ENCODE measurements around the gene DLGAP4. TPM values are rescaled to one million over a fixed set of nuclear protein-coding genes. Genes with fewer than 3 reads are reported as not detected.

Gene DLGAP4
- total and polyA plus RNA-seq, 8 donors, result 15.1 to 92.2 (median 33.5) TPM

DNA sequence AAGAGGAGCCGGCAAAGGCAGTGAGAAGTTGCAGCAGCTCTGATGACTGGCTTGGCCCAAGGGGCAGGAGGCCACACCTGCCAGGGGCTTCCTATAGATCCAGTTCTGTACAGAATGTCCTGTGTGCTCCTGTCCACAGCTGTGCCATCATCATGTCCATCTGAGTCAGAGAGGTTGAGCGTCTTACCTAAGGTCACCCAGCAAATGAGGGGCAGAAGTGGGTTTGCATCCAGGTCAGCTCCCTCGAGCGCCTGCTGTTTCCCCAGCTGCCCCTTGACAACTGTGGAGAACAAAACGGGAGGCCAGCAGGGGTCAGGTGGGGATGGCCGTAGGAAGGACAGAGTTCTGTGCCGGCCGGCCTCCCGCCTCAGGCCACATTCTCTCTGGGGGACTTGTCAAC is 47.6 kb downstream of the DLGAP4 start:
- H3K9me3 ChIP-seq, result no peaks in the 10 kb centered on the region
- WGBS, 5 donors, result 46 to 59% (median 54%) methylated on average over 6 to 9 of the region's 9 CpGs
- TF ChIP-seq, protein P1, sequence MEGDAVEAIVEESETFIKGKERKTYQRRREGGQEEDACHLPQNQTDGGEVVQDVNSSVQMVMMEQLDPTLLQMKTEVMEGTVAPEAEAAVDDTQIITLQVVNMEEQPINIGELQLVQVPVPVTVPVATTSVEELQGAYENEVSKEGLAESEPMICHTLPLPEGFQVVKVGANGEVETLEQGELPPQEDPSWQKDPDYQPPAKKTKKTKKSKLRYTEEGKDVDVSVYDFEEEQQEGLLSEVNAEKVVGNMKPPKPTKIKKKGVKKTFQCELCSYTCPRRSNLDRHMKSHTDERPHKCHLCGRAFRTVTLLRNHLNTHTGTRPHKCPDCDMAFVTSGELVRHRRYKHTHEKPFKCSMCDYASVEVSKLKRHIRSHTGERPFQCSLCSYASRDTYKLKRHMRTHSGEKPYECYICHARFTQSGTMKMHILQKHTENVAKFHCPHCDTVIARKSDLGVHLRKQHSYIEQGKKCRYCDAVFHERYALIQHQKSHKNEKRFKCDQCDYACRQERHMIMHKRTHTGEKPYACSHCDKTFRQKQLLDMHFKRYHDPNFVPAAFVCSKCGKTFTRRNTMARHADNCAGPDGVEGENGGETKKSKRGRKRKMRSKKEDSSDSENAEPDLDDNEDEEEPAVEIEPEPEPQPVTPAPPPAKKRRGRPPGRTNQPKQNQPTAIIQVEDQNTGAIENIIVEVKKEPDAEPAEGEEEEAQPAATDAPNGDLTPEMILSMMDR (IDR thresholded peaks at IDR 0.05), result no peak
- TF ChIP-seq EP300 (IDR thresholded peaks at IDR 0.05) (no peak), POLR2AphosphoS5 (IDR thresholded peaks at IDR 0.05) (no peak), POLR2A (IDR thresholded peaks at IDR 0.05) (no peak)
- H3K4me1 ChIP-seq, result no peaks in the 10 kb centered on the region
- DNase-seq, result no peak
- intact Hi-C loops (cut with DNase I; ENCODE audit: low total_unique reads), result no loop called here
- H3K4me3 ChIP-seq, result no peak overlapping the region
- no peak overlapping the region for H3K27ac ChIP-seq
- H3K36me3 ChIP-seq, result no peaks in the 10 kb centered on the region
- H3K27me3 ChIP-seq, result peaks cover 0 to 58% (median 0%) of the 10 kb centered on the region in 3 donors

- H3K4me3 ChIP-seq, result no peak overlapping the region
- WGBS, 5 donors, result 83 to 91% (median 88%) methylated on average over 5 of the region's 5 CpGs
- no peaks in the 10 kb centered on the region for H3K9me3 ChIP-seq
- no peak overlapping the region for H3K27ac ChIP-seq
- no peaks in the 10 kb centered on the region for H3K36me3 ChIP-seq
- no peak for DNase-seq
- TF ChIP-seq, protein P1 (IDR thresholded peaks at IDR 0.05), result no peak
- TF ChIP-seq EP300 (IDR thresholded peaks at IDR 0.05) (no peak), POLR2AphosphoS5 (IDR thresholded peaks at IDR 0.05) (no peak), POLR2A (IDR thresholded peaks at IDR 0.05) (no peak)
- H3K27me3 ChIP-seq, result peaks cover 0 to 68% (median 0%) of the 10 kb centered on the region in 3 donors
- no peaks in the 10 kb centered on the region for H3K4me1 ChIP-seq
- intact Hi-C loops (cut with DNase I; ENCODE audit: low total_unique reads), result no loop called here
These were observed 49.5 kb downstream of the DLGAP4 start for GRCh38 chr20:36355469-36356171.

DNA sequence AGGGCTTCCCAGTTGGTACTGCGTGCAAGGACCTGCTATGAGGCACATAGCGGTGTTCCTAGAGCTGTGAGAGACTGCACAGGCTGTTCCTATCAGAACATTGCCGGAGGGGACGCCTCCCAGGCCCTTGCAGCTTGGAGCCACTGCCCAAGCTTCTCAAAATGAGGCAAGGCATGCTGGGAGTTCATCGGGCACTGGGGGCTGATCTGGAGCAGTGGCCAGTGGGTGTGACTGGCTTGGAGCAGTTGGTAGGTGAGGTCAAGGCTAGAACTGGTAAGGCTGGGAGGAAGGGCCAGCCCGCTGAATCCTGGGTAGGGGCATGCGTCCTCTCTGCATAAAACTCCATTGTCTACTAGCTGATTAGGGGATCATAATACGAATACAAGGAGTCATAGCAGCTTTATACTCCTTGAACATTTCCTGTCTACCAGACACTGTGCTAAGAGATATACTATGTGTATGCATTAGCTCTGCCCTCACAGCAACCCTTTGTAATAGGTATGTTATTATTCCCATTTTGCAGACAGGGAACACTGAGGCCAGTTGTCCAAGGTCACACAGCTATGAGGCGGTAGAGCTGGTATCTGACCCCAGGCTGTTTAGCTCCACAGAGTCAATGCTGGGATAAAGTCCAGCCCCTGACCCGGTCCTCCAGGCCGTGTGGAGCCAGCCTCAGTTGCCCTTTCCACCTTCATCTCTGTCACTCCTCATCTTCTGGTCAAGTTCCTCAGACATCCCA is 53.7 kb downstream of the DLGAP4 start:
- intact Hi-C loops (cut with DNase I; ENCODE audit: low total_unique reads), result no loop called here
- no peaks in the 10 kb centered on the region for H3K36me3 ChIP-seq
- peaks cover 0 to 52% (median 0%) of the 10 kb centered on the region in 3 donors for H3K27me3 ChIP-seq
- no peak overlapping the region for H3K27ac ChIP-seq
- no peak for TF ChIP-seq POLR2AphosphoS5 (IDR thresholded peaks at IDR 0.05)
- TF ChIP-seq, protein P1 (IDR thresholded peaks at IDR 0.05), result no peak
- no peak for TF ChIP-seq EP300 (IDR thresholded peaks at IDR 0.05)
- no peak for TF ChIP-seq POLR2A (IDR thresholded peaks at IDR 0.05)
- WGBS, 5 donors, result 75 to 86% (median 81%) methylated on average over 6 to 11 of the region's 11 CpGs
- H3K4me1 ChIP-seq, result no peaks in the 10 kb centered on the region
- H3K4me3 ChIP-seq, result no peak overlapping the region
- no peaks in the 10 kb centered on the region for H3K9me3 ChIP-seq
- DNase-seq, result no peak

GRCh38 chr20:36360429-36360828 is 54.3 kb downstream of the DLGAP4 start:
- intact Hi-C loops (cut with DNase I; ENCODE audit: low total_unique reads), result no loop called here
- H3K27ac ChIP-seq, result no peak overlapping the region
- no peaks in the 10 kb centered on the region for H3K4me1 ChIP-seq
- H3K4me3 ChIP-seq, result no peak overlapping the region
- no peaks in the 10 kb centered on the region for H3K36me3 ChIP-seq
- H3K27me3 ChIP-seq, result peaks cover 0 to 47% (median 0%) of the 10 kb centered on the region in 3 donors
- TF ChIP-seq EP300 (IDR thresholded peaks at IDR 0.05), result no peak
- no peak for TF ChIP-seq POLR2AphosphoS5 (IDR thresholded peaks at IDR 0.05)
- TF ChIP-seq, protein P1 (IDR thresholded peaks at IDR 0.05), result no peak
- no peak for TF ChIP-seq POLR2A (IDR thresholded peaks at IDR 0.05)
- no peak for DNase-seq
- 56 to 72% (median 70%) methylated on average over 10 of the region's 10 CpGs for WGBS, 5 donors
- no peaks in the 10 kb centered on the region for H3K9me3 ChIP-seq

Measured in stomach (tissue), 9 donors.